Erythroblast (primary cell): ENCODE results near the gene SGIP1.

Source experiments
- GATA1 ChIP-seq: IDR thresholded peaks from 2 replicates; pipeline ENCODE4 v1.6.1; 2011; ENCODE audit warnings: low read depth, mild to moderate bottlenecking, control low read depth, low read length, moderate library complexity
- POLR2A ChIP-seq: IDR thresholded peaks from 2 replicates; pipeline ENCODE4 v1.6.1; 2011; ENCODE audit warnings: mild to moderate bottlenecking, low read length

DNA sequence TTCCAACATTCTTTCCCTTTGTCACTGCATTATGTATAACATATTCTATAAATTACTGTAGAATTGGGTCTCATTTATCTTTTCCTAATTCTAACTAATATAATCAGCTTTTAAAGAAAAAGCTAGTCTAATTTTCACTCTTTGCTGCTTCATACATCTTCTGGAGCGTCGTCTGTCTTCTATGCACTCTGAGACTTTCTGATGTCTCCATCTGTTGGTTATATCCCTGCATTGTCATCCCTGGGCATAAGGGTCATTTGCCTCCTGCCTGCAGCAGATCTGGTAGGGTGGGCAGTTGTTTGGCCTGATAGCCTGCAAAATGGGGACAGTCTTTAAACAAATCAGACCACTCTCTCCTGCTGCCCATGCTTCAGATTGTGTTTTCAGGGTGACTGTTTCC is 177.5 kb downstream of the SGIP1 start:
- TF ChIP-seq POLR2A (no peak), GATA1 (no peak)
